Activated naive CD4-positive, alpha-beta T cell treated with anti-CD3 and anti-CD28 coated beads, Interleukin-2, amount 10 ng/mL, durations not matched to agents 7 days and 5 days (primary cell): ENCODE measurements around the gene NKX1-1.
A peak's percentile ranks its signal among the peaks of the same experiment; 100 is the strongest.
"Not testable (repeated sequence)": the region's sequence is repeated elsewhere in the genome, so short reads cannot be mapped to it uniquely, and the experiment has no call there.

ENCODE experiments used
- CTCF ChIA-PET: fragments of 350-600 bp; sonication (Branson Sonifier 250); formaldehyde crosslinking; loops from one replicate; lab custom pipeline; 2021; ENCODE audit warnings: antibody characterized with exemption; lab: Charles Lee
- DNase-seq: peaks from one replicate; pipeline ENCODE4 v3.0.0-alpha.2; 2020
- H3K27ac Mint-ChIP-seq: one replicate; pipeline ENCODE4 v1.8.0; 2021; ENCODE audit warnings: mild to moderate bottlenecking, moderate library complexity, mixed read lengths
- H3K27me3 Mint-ChIP-seq: one replicate; pipeline ENCODE4 v1.8.0; 2021; ENCODE audit warnings: mild to moderate bottlenecking, mixed read lengths
- H3K36me3 Mint-ChIP-seq: one replicate; pipeline ENCODE4 v1.8.0; 2021; ENCODE audit warnings: mixed read lengths
- H3K4me1 Mint-ChIP-seq: one replicate; pipeline ENCODE4 v1.8.0; 2021; ENCODE audit warnings: mixed read lengths
- H3K4me3 Mint-ChIP-seq: one replicate; pipeline ENCODE4 v1.8.0; 2021; ENCODE audit warnings: mild to moderate bottlenecking, moderate library complexity, mixed read lengths
- H3K9me3 Mint-ChIP-seq: one replicate; pipeline ENCODE4 v1.8.0; 2021; ENCODE audit warnings: mixed read lengths

The NKX1-1 gene

GRCh38 chr4:1406394-1406980, at the start of gene NKX1-1:
NKX1-1 (minus strand) TSS chr4:1406442; CDS start chr4:1406442, 0 bp downstream.
- Mint-ChIP-seq H3K9me3 (peaks cover 2% of the 10 kb centered on the region), H3K27ac (peak within 1 kb of the TSS; percentile 79), H3K36me3 (peaks cover 7% of the 10 kb centered on the region), H3K27me3 (peaks cover 96% of the 10 kb centered on the region), H3K4me1 (peaks cover 2% of the 10 kb centered on the region), H3K4me3 (peak within 1 kb of the TSS; percentile 44)
- CTCF ChIA-PET, result no interaction called here
- DNase-seq, result no peak

GRCh38 chr4:1453731-1454130, 47.5 kb upstream of the NKX1-1 start:
- Mint-ChIP-seq H3K27ac (no peak overlapping the region), H3K4me3 (no peak overlapping the region), H3K9me3 (peaks cover 24% of the 10 kb centered on the region), H3K36me3 (no peaks in the 10 kb centered on the region), H3K4me1 (no peaks in the 10 kb centered on the region), H3K27me3 (peaks cover 12% of the 10 kb centered on the region)
- CTCF ChIA-PET, result no interaction called here
- no peak for DNase-seq

- Mint-ChIP-seq H3K36me3 (no peaks in the 10 kb centered on the region), H3K9me3 (peaks cover 24% of the 10 kb centered on the region), H3K4me1 (no peaks in the 10 kb centered on the region), H3K27ac (no peak overlapping the region), H3K27me3 (peaks cover 4% of the 10 kb centered on the region), H3K4me3 (no peak overlapping the region)
- CTCF ChIA-PET, result no interaction called here
- no peak for DNase-seq
Observed at GRCh38 chr4:1452431-1453051, 46.3 kb upstream of the NKX1-1 start.

GRCh38 chr4:1451752-1452122, 45.5 kb upstream of the NKX1-1 start:
- Mint-ChIP-seq H3K4me3 (no peak overlapping the region), H3K9me3 (peaks cover 21% of the 10 kb centered on the region), H3K36me3 (no peaks in the 10 kb centered on the region), H3K4me1 (no peaks in the 10 kb centered on the region), H3K27me3 (peaks cover 2% of the 10 kb centered on the region), H3K27ac (no peak overlapping the region)
- CTCF ChIA-PET, result no interaction called here
- DNase-seq, result no peak

GRCh38 chr4:1451106-1451751, 45.0 kb upstream of the NKX1-1 start:
- H3K27ac Mint-ChIP-seq, result no peak overlapping the region
- DNase-seq, result no peak
- H3K4me1 Mint-ChIP-seq, result no peaks in the 10 kb centered on the region
- H3K4me3 Mint-ChIP-seq, result no peak overlapping the region
- peaks cover 21% of the 10 kb centered on the region for H3K9me3 Mint-ChIP-seq
- CTCF ChIA-PET, result no interaction called here
- H3K27me3 Mint-ChIP-seq, result no peaks in the 10 kb centered on the region
- H3K36me3 Mint-ChIP-seq, result no peaks in the 10 kb centered on the region

- H3K4me1 Mint-ChIP-seq, result no peaks in the 10 kb centered on the region
- no peak overlapping the region for H3K4me3 Mint-ChIP-seq
- no peaks in the 10 kb centered on the region for H3K27me3 Mint-ChIP-seq
- no peaks in the 10 kb centered on the region for H3K36me3 Mint-ChIP-seq
- no peak for DNase-seq
- H3K27ac Mint-ChIP-seq, result no peak overlapping the region
- CTCF ChIA-PET, result no interaction called here
- H3K9me3 Mint-ChIP-seq, result peaks cover 21% of the 10 kb centered on the region
Observed at GRCh38 chr4:1449833-1450741, 43.8 kb upstream of the NKX1-1 start.

GRCh38 chr4:1449475-1449832, 43.2 kb upstream of the NKX1-1 start:
- Mint-ChIP-seq H3K27me3 (no peaks in the 10 kb centered on the region), H3K36me3 (no peaks in the 10 kb centered on the region), H3K9me3 (peaks cover 21% of the 10 kb centered on the region), H3K4me1 (no peaks in the 10 kb centered on the region), H3K4me3 (no peak overlapping the region), H3K27ac (no peak overlapping the region)
- CTCF ChIA-PET, result no interaction called here
- DNase-seq, result no peak

- Mint-ChIP-seq H3K27me3 (no peaks in the 10 kb centered on the region), H3K4me1 (no peaks in the 10 kb centered on the region), H3K36me3 (no peaks in the 10 kb centered on the region), H3K9me3 (peaks cover 18% of the 10 kb centered on the region), H3K4me3 (no peak overlapping the region), H3K27ac (no peak overlapping the region)
- DNase-seq, result no peak
- CTCF ChIA-PET, result no interaction called here
Observed at GRCh38 chr4:1448589-1449420, 42.6 kb upstream of the NKX1-1 start.

- H3K4me3 Mint-ChIP-seq, result no peak overlapping the region
- H3K4me1 Mint-ChIP-seq, result no peaks in the 10 kb centered on the region
- H3K27me3 Mint-ChIP-seq, result no peaks in the 10 kb centered on the region
- H3K9me3 Mint-ChIP-seq, result peaks cover 10% of the 10 kb centered on the region
- no peak overlapping the region for H3K27ac Mint-ChIP-seq
- no peak for DNase-seq
- H3K36me3 Mint-ChIP-seq, result no peaks in the 10 kb centered on the region
- CTCF ChIA-PET, result no interaction called here
Observed at GRCh38 chr4:1447676-1448588, 41.7 kb upstream of the NKX1-1 start.

GRCh38 chr4:1446502-1447386, 40.5 kb upstream of the NKX1-1 start:
- H3K9me3 Mint-ChIP-seq, result peaks cover 2% of the 10 kb centered on the region
- H3K36me3 Mint-ChIP-seq, result no peaks in the 10 kb centered on the region
- DNase-seq, result no peak
- no peaks in the 10 kb centered on the region for H3K4me1 Mint-ChIP-seq
- no peak overlapping the region for H3K27ac Mint-ChIP-seq
- H3K27me3 Mint-ChIP-seq, result peaks cover 3% of the 10 kb centered on the region
- CTCF ChIA-PET, result no interaction called here
- H3K4me3 Mint-ChIP-seq, result no peak overlapping the region

GRCh38 chr4:1445716-1446445, 39.6 kb upstream of the NKX1-1 start:
- Mint-ChIP-seq H3K4me3 (no peak overlapping the region), H3K27ac (no peak overlapping the region), H3K4me1 (no peaks in the 10 kb centered on the region), H3K9me3 (peaks cover 2% of the 10 kb centered on the region), H3K36me3 (no peaks in the 10 kb centered on the region), H3K27me3 (peaks cover 3% of the 10 kb centered on the region)
- no peak for DNase-seq
- CTCF ChIA-PET, result no interaction called here

- H3K4me3 Mint-ChIP-seq, H3K9me3 Mint-ChIP-seq, DNase-seq, CTCF ChIA-PET, H3K27me3 Mint-ChIP-seq, H3K36me3 Mint-ChIP-seq, H3K27ac Mint-ChIP-seq, H3K4me1 Mint-ChIP-seq: not testable (repeated sequence)
Observed at GRCh38 chr4:1443688-1444172, 37.5 kb upstream of the NKX1-1 start.
